GM10847 (cell line): ENCODE measurements around the gene PLBD2.

Experiments used
- POLR2A ChIP-seq: IDR thresholded peaks from 2 replicates; pipeline ENCODE4 v1.6.1; 2011; ENCODE audit not compliant: insufficient read length; ENCODE audit errors: extremely low read depth

The PLBD2 gene

GRCh38 chr12:113396200-113396599, 37.8 kb downstream of the PLBD2 start:
- TF ChIP-seq POLR2A = no peak

DNA sequence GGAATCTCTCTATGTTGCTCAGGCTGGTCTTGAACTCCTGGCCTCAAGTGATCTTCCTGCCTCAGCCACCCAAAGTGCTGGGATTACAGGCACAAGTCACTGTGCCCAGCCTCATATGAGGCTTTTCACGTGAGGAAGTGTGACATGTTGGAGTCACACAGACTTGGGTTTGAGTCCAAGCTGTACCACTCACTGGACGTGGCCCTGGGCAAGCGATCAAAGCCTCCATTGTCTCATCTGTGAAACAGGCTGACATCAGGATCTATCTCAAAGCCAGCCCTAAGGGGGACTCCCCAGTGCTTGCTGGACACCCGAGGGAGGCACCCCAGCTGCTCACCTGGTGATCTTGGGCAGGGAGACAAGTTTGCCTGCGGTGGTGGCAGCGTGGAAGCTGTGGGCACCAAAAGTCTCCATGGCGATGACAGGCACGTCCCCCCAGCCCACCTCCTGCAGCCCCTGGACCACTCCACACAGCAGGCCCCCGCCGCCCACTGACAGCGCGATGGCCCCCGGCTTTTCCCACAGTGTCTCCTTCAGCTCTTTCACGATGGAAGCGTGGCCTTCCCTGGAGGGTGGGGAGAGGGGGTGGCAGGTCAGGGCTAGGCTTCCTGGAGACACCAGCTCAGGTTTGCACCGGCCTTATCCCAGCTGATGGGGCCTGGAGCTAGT, 38.6 kb downstream of the PLBD2 start:
- no peak for TF ChIP-seq POLR2A

- no peak for TF ChIP-seq POLR2A
These were observed 39.3 kb downstream of the PLBD2 start for GRCh38 chr12:113397497-113398197.

GRCh38 chr12:113398346-113399290, 40.2 kb downstream of the PLBD2 start:
- no peak for TF ChIP-seq POLR2A

DNA sequence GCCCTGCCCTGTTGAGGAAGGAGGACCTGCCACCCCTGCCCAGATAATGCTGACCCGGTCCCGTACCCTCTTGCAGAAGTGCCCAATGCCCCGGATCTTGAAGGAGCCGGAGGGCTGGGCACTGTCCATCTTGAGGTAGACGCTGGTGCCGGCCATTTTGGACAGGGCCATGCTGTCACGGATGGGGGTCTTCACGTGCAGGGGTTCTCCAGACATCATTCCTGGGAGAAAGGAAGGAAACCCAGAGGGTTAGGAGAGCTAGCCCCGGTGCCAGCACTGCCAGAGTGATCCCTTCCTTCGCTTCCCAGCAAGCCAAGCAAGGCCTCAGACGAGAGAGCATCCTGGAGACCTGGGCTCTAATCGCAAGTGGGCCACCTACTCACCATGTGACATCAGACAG, 41.1 kb downstream of the PLBD2 start:
- TF ChIP-seq POLR2A = no peak

DNA sequence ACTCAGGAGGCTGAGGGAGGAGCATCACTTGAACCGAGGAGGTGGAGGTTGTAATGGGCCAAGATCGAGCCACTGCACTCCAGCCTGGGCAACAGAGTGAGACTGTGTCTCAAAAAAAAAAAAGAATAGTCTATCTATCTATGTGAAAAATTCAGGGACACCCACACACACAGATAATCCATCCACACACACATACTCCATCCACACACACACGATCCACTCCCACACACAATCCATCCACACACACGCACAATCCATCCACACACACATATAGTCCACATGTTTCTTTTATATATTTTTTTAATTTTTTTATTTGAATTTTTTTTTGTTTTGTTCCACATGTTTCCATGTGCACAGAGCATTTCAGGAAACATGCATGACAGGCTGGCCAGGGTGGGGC, 42.0 kb downstream of the PLBD2 start:
- no peak for TF ChIP-seq POLR2A

DNA sequence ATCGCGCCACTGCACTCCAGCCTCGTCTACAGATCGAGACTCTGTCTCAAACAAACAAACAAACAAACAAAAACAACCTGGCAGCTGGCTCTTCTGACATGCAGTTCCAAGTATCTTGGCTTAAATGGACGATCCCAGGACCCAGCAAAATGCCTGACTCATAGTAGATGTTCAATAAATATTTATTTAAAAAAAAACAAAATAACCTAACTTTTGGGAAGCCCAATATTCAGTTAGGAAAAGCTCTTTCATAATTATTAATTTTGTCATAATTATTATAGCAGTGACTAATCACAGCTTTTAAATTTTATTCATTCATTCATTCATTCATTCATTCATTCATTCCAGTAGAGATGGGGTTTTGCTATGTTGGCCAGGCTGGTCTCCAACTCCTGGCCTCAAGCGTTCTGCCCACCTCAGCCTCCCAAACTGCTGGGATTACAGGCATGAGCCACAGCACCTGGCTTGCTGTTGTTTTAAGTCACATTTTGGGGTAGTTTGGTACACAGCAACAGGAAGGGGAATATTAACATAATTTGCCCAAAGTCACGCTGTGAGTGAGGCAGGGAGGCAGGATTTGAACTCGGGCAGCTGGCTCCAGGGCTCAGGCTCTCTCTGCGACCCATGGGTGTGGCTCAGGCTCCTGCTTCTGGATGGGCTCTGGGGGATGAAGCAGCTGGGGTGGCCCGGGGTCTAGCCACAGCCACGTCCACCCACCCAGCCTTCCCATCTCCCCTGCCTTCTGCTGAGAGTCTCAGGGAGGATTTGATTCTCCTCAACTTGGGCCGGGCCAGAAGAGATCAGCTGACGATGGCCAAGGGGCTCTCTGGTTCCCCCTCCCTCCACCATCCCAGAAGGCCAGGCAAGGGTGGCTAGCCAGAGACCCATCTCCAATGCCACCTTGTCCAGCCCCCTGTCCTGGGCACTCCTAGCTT, 42.9 kb downstream of the PLBD2 start:
- TF ChIP-seq POLR2A = no peak

DNA sequence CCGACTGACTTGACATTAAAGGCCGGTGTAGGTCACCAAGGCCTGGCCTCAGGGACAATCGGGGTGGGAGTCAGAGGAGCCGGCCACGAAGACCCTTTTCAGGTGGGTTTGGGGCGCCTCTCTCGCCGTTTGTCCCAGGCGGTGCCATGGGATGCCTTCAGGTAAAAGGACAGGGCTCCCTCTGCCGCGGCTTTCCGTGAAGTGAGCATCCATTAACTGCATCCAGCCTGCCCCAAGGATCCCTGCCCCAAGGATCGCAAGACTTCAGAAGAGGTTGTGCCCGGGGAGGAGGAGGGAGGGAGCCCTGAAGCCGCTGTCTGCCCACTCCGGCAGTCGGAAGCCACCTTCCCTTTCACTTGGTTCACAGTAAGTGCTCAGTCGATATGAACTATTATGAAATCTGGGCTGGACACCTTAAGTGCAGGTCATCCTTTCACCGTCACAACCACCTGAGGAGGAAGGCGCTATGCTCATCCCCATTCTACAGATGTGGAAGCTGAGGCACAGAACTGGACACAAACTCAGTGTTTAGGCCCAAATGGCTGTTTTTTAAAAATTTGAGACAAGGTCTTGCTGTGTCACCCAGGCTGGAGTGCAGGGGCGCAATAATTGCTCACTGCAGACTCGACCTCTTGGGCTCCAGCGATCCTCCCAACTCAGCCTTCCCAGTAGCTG, 44.3 kb downstream of the PLBD2 start:
- TF ChIP-seq POLR2A = no peak

- TF ChIP-seq POLR2A = no peak
These were observed 45.3 kb downstream of the PLBD2 start, which contains the start of gene SDS for GRCh38 chr12:113403435-113404415. Gene SDS, minus strand, starts transcription at chr12:113403887. Its CDS starts 4,179 bp downstream, at chr12:113399708.

DNA sequence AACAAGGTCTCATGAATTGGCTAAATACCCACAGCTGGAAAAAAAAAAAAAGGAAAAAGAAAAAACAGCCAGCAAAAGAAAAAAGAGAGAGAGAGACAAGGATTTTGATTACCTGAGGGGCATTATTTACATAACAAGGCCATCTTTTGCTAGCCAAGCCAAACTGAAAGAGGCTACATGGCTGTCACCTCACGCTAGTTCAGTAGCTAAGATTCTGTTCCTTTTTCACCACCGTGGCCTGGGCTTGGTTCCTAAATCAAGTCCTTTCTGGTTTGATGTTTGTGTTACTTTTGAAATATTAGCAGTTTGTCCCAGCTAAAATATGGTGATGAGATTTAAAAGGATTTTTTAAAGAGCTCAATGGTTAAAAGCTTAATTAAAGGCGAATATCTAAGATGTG, 47.3 kb downstream of the PLBD2 start:
- no peak for TF ChIP-seq POLR2A

- TF ChIP-seq POLR2A = no peak
These were observed 49.7 kb downstream of the PLBD2 start for GRCh38 chr12:113407931-113408600.

GRCh38 chr12:113408756-113409298, 50.4 kb downstream of the PLBD2 start:
- TF ChIP-seq POLR2A = no peak
